ENCODE measurements around the gene C22orf39.

Gene C22orf39, protein sequence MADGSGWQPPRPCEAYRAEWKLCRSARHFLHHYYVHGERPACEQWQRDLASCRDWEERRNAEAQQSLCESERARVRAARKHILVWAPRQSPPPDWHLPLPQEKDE

DNA sequence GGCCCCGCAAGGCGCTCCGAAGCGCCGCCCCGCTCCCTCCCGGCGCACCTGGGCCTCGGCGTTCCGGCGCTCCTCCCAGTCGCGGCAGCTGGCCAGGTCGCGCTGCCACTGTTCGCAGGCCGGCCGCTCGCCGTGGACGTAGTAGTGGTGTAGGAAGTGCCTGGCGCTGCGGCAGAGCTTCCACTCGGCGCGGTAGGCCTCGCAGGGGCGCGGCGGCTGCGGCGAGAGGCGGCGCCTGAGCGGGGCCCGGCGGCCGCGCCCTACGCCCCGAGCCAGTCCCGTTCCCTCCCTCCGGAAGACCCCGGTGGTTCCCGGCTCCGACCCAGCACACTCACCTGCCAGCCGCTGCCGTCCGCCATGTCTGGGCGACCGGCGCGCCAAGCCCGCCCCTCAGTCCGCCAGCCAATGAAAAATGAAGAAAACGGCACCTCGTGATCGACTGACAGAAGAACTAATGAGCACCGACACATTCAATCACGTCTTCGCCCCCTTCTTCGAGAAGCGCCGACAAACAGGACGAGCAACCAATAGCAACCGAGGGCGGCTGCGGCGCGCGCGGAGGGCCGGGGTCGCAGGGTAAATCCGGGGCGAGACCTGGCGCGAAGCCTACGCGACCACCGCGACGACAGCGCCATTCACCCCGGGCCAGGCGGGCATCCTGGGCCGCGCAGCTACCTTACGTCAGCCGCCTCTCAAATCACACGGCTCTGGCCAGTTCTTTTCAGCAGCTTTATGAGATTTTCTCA, at the start of gene C22orf39:
Gene C22orf39 (minus strand): TSS at position 382 of the 746 bp plus-strand sequence. CDS start 23 bp downstream, at position 359.
- DNase-seq (ENCODE audit: low read depth, low spot score), result peak; percentile 96

DNA sequence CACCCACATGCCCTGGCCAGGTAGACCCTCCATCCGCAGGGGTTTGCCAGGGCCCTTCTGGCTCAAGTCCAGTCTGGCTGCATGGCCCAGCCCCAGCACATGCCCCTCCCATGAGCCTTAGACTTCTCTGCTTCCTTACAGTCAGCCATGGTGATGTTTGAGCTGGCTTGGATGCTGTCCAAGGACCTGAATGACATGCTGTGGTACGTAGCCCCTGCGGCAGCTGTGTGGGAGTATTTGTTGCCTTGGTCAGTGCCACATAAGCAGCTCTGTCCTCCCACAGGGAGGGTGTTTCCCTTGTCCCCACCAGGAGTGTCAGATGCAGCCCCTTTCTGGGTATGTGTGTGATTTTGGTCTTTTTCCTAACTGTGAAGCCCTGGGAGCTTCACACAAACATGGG, 49.7 kb upstream of the C22orf39 start:
- peak; percentile 92 for DNase-seq (ENCODE audit: low read depth, low spot score)

DNA sequence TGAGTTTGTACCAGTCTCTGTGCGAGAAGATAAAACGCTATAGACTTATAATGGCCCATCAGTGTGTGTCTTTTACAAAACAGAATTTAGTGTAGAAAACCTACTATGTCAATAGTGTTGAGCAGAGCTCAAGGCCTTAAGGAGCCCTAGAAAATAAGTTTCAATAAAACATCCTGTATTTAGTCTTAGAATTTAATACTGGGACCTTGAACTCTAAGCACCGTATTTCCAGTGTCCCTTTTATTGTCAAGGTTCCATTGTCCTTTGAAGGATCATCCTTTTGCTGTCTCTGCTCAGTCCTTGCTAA, 48.8 kb upstream of the C22orf39 start:
- no peak for DNase-seq (ENCODE audit: low read depth, low spot score)

DNA sequence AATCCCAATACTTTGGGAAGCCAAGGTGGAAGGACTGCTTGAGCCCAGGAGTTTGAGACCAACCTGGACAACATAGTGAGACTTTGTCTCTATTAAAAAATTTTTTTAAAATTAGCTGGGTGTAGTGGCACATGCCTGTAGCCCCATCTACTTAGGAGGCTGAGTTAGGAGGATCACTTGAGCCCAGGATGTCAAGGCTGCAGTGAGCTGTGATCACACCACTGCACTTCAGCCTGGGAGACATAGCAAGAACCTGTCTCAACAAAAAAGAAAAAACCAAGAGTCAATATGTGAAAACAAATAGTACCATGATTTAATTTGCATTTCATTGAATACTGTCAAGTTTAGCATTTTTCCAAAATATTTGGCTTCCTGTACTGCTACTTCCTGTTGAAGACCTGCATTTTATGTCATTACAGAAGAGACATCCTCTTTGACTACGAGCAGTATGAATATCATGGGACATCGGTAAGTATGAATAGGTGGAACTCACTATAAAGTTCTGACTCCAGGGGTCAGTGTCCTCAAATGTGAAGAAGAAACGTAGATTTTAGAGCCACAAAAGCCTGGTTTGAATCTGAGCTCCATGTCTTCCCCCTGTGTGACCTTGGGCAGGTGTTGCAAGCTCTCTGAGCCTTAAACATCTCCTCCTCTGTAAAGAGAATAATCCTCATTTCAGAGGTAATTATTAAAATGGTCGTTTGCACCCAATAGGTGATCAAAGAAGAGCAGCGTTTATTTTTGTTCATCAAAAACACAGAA, 48.2 kb upstream of the C22orf39 start:
- no peak for DNase-seq (ENCODE audit: low read depth, low spot score)

DNA sequence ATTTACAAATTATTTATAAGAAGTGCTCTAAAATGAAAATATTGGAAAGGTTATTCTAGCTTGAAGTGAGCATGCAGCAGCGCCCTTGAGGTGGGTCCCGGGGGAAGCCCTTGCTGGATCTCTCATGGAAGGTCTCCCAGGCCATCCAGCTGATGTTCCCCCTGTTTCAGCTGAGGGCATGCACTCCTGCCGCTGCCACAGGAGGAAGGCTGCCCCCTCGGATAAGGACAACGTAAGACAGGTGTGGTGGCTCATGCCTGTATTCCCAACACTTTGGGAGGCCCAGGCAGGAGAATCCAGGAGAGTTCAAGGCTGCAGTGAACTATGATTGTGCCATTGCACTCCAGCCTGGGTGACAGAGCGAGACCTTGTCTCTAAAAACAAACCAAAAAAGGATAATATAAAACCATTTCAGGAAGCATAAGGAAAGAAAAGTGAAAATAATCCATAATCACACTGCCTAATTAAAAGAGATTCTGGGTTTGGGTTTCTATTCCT, 47.2 kb upstream of the C22orf39 start:
- DNase-seq (ENCODE audit: low read depth, low spot score), result no peak

DNA sequence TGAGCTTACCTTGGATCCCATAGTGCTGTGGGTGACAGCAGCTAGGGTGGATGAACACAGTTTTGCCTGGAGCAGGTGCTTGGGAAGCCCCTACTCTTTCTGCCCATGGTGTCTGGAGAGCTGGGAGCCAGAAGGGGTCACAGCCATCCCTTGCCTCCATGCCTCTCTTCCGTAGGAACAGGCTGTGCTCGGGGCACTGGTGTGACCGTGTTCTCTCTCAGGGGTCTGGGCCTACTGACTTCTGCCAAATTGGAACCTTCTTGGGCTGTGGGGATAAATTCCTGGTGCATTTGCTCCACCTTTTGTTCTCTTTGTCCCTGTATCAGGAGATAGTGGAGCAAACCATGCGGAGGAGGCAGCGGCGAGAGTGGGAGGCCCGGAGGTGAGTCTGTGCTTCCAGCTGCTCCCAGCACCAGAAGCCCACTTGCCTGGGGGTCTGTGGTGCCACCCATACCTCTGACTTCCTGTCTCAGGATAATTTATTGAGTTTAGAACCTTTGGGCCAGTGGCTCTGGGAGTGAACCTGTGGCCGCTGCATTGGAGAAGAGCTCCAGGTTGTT, 46.6 kb upstream of the C22orf39 start:
- no peak for DNase-seq (ENCODE audit: low read depth, low spot score)

DNA sequence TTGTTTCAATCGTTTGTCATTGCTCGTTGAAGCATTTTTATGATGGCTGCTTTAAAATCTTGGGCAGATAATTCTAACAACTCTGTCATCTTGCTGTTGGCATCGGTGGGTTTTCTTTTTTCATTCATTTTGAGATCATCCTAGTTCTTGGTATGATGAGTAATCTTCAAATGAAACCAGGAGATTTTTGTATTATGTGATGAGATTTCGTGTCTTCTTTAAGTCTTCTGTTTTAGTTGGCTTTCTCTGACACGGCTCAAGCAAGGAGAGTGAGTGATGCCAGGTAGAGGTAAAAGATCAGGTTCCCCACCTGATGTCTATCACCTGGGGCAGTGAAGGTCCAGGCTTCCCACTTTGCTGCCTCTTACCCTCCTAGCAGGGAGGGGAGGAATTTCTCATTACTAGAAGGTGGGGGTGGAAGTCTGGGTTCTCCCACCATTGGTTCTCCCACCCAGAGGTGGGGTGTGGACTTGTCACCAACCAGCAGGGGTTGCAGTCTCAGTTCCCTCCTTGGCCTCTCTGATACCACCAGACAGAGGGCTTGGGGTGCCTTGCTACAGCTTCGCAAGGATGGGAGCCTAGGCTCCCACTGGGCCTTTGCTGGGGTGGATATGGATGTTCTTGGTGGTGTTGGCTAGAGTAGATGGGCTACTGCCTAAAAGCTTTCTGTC, 45.1 kb upstream of the C22orf39 start:
- DNase-seq (ENCODE audit: low read depth, low spot score), result no peak

DNA sequence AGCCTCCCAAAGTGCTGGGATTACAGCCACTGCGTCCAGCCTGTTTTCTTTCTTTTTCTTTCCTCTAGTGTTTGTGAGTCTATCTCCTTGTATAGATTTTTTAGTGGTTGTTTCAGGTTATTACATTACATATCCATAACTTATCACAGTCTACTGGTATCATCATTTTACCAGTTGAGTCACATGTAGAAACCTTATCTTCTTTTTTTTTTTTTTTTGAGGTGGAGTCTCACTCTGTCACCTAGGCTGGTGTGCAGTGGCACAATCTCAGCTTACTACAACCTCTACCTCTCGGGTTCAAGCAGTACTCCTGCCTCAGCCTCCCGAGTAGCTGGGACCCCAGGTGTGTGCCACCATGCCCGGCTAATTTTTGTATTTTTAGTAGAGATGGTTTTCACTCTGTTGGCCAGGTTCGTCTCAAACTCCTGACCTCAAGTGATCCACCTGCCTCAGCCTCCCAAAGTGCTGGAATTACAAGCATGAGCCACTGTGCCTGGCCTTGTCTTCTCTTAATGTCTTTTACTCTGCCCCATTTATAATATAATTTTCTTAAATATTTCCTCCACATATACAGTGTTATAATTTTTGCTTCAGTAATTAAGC, 43.2 kb upstream of the C22orf39 start:
- no peak for DNase-seq (ENCODE audit: low read depth, low spot score)

DNA sequence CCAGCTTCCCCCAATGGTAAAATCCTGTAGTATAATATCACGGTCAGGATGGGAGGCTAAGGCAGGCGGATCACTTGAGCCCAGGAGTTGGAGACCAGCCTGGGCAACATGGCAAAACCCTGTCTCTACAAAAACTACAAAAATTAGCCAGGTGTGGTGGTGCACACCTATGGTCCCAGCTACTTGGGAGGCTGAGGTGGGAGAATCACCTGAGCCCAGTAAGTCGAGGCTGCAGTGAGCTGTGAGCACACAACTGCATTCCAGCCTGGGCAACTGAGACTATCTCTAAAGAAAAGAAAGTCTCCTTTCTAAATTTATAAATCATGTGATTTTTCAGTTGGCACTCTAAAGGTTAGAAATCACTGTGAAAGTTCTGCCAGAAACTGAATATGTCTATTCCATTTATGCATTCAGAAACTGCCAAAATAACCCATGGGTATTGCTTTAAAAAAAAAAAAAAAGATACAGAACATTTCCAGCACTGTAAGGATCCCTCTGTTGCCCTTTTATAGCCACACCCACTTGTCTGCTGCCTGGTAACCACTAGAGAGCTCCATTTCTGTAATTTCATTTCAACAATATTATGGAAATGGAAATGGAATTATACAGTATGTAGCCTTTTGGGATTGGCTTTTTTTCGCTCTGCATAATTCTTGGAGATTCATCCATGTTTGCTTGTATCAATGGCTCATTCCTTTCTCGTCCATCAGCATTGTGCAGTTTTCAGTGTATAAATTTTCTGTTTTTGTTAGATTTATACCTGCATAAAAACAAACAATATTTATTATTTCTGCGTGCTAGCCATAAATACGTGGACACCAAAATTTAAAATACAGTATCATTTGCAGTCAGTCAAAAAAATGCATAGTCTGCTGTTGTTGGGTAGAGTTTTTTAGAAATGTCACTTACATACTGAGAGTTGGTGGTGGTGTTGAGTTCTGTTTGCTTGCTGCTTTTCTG, 41.7 kb upstream of the C22orf39 start:
- DNase-seq (ENCODE audit: low read depth, low spot score), result no peak

DNA sequence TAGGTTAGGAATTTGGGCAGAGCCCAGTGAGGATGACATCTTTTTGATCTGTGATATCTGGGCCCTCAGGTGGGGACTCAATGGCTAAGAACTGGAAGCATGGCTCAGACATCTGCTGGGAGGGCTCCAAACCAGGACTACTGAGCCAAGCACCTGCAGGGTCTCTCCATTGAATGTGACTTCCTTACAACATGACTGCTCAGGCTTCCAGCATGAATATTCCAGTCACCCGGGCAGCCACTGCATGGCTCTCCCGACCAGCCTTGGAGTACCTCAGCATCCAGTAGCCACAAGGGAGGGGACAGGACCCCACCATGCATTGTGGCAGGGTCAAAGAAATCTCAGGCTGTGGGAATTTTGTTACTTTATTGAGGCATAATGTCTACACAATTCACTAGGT, 40.8 kb upstream of the C22orf39 start:
- DNase-seq (ENCODE audit: low read depth, low spot score), result no peak

DNA sequence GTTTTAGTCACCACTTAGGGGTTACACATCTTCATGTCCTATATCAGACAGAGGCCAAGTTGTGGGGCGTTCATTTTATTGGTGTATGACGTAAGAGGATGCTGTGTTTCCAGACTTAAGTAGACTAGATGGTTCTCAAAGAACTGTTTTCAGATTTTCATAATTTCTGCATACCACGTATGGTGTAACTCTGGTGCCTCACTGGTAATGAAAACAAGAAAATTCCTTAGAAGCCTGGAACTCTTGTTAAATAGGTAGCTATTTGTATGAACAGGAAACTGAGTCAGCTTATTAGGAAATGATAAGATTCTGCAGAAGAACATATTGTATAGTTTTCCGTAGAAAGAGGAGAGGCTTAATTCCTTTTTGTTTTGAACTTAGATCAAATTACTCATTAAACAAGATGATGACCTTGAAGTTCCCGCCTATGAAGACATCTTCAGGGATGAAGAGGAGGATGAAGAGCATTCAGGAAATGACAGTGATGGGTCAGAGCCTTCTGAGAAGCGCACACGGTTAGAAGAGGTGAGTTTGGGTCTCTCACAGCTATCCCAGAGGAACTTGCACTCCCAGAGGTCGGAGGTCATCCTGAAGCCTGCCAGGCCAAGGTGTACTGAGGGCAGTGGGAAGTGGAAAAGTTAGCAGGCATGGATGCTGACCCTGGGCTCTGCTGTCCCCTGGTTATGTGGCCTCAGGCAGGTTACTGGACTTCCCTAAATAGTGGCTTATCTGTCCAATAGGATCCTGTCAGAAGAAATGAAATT, 36.2 kb upstream of the C22orf39 start:
- DNase-seq (ENCODE audit: low read depth, low spot score), result no peak

DNA sequence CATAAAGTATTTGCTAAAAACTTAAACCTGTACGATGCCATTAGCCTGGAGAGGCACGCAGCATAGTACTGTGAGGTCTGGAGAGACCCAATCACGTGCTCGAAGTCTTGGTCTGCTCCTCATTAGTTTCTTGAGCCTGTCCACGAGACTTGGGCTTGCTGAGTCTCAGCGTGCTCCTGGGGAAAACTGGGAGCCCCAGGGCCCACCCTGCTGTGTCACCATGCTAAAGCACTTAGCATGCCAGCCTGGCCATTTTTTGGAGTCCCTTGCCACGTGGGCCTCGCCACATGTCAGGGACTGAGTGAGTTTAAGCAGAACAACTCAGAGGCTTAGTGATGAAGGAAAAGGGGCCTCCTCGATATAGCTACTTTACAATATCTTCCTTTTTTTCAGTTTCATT, 34.8 kb upstream of the C22orf39 start:
- no peak for DNase-seq (ENCODE audit: low read depth, low spot score)

DNA sequence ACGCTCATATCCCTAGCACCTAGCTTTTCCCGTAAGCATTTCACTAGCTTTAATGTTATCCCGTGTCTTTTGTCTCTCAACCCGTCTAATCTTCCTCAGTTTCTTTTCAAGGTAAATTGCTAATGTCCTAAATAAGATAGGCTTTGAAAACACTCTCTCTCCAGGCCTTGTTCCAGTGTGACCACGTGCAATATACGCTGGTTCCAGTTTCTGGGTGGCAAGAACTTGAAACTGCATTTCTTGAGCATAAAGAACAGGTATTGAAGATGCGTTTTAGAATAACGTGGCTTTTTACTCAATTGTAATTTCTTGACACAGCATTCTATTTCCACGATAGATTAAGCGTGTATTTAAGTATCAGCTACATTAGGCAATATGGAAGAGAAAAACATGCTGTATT, 33.3 kb upstream of the C22orf39 start:
- no peak for DNase-seq (ENCODE audit: low read depth, low spot score)

DNA sequence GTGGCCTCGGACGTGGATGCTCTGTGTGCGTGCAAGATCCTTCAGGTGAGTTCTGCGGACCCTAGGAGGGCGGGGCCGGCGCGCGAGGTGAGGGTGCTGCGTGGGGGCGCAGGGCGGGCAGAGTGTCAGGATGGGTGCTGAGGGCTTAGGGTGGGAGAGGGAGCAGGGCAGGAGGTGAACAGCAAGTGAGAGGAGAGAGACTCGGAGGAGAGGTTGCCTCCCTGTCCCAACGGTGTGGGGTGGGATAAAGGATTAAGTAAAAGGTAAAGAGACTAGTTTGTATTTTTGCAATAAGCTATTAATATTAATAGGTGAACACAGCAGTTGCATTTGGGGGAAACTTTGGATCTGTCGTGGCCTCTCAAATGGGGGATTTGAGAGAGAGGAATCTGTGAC, 32.7 kb upstream of the C22orf39 start:
- no peak for DNase-seq (ENCODE audit: low read depth, low spot score)

DNA sequence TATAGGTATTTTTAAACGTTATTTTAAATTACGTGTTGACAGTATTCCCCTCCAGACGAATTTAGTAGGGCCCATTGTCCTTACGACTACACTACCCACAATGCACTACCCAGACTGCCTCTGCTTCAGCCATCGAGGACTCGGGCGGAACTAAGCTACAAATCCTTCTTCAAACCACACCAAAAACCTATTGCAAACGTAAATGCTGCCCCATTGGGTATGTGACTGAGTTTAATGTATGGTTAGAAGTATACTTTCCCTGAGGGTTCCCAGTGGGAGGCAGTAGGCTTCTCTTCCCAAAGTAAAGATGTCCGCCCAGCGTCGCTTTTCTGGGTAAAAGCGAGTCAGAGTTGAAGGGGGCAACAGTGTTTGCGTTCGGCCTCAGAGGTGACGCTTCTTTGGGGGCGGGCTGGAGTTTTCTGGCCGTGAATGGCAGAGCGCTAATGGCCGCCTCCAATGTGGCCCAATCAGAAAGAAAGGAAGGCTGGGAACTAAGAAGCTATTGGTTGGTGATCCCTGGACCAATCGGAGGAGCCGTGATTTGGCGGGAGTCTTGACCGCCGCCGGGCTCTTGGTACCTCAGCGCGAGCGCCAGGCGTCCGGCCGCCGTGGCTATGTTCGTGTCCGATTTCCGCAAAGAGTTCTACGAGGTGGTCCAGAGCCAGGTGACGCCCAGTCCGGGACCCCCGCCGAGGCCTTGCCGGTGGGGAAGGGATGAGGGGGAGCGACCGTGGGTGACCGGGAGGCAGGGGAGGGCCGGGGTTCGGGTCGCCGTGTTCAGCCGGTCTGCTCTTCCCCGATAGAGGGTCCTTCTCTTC, 32.1 kb upstream of the C22orf39 start, which contains the start of gene CDC45:
Gene CDC45 (plus strand): TSS at position 566 of the 818 bp plus-strand sequence. CDS start 49 bp downstream, at position 615.
- DNase-seq (ENCODE audit: low read depth, low spot score), result peak; percentile 99

DNA sequence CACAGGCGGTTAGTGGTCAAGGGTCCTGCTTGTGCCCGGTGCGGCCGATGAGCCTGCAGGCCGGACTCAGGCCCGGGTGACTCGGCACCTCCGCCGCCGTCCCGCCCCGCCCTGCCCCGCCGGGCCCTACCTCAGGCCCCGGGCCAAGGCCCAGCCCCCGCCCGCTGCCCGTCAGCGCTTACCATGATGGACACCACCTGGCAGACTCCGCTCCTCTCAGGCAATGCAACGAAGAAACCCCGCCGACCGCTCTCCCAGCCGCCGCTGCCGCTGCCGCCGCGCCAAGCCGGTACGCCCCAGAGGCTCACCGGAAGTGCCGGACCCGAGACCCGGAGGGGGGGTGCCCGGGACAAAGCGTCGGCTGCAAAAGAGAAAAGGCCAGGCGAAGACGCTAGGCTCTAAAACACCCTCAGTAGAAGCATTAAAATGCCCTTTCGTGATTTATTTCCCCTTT, 31.4 kb upstream of the C22orf39 start, which contains the start of gene UFD1:
Gene UFD1 (minus strand): TSS at position 293 of the 454 bp plus-strand sequence. CDS start 108 bp downstream, at position 185.
- DNase-seq (ENCODE audit: low read depth, low spot score), result peak; percentile 91

DNA sequence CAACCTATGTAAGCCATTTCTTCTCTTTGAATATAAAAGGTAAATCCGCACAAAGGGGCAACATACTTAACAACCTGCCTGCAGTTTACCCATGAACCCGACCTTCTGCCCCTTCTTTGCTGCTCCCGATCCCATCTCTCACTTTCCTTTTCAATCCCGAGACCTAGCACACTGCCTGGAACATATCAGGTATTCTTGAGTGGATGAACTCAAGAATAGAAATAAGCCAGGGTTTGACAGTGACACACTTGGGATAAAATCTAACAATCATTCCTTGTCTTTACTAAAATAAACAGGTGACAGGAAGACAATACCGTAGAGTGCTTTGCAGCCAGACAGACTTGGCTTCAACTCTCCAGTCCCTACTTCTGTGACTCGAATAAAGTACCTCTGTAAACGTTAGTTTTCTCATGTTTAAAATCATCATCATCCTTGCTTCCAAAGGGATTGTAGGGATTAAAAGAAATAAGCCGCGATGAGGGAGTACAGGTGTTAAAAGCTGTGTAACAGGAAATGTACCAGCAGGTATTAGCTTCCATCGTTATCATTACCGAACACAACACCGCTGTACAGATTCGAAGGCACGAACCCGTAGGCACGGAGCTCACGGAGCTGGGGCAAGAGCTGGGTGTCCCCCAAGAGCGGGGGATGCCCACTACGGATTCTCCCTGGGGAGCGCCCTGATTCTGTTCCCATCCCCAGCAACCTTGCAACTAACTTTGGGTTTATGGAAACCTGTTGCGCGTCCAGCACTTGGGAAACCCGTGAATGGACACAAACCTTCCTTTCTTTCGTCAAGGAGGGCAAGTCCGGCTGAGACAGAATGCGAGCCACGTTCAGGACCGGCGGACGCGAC, 30.8 kb upstream of the C22orf39 start:
- no peak for DNase-seq (ENCODE audit: low read depth, low spot score)

Measured in astrocyte of the hippocampus (primary cell).